SU-DHL-6 (cell line): ENCODE results near the gene SEC61A1.

Experiments
- EZH2phosphoT487 ChIP-seq: fragments of 200-600 bp; sonication (generic), shearing (Covaris generic); conservative IDR thresholded peaks from 2 replicates; pipeline ENCODE4 v1.6.1; 2018; ENCODE audit warnings: mild to moderate bottlenecking, antibody characterized with exemption, low read length, moderate library complexity, mixed read lengths
- TF ChIP-seq, protein P1 (sequence below): fragments of 200-600 bp; sonication (generic); IDR thresholded peaks from one replicate; pipeline ENCODE4 v1.5.1; 2017; ENCODE audit warnings: antibody characterized with exemption, mild to moderate bottlenecking, low read length, moderate library complexity; ENCODE audit not compliant: insufficient read depth, poor library complexity, severe bottlenecking

DNA sequence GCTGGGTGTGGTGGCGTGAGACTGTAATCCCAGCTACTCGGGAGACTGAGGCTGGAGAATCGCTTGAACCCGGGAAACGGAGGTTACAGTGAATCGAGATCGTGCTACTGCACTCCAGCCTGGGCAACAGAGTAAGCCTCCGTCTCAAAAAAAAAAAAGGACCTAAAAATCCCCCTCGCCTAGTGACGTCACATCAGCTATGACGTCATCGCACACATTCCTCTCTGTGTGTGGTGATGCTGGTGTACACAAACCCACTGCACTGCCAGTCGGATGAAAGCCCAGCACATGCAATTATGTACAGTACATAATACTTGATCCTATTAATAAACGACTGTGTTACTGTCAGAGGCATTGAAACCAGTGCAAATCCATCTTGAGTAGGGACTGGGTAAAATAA, 40.2 kb upstream of the SEC61A1 start:
- no peak for TF ChIP-seq EZH2phosphoT487
- TF ChIP-seq, protein P1, sequence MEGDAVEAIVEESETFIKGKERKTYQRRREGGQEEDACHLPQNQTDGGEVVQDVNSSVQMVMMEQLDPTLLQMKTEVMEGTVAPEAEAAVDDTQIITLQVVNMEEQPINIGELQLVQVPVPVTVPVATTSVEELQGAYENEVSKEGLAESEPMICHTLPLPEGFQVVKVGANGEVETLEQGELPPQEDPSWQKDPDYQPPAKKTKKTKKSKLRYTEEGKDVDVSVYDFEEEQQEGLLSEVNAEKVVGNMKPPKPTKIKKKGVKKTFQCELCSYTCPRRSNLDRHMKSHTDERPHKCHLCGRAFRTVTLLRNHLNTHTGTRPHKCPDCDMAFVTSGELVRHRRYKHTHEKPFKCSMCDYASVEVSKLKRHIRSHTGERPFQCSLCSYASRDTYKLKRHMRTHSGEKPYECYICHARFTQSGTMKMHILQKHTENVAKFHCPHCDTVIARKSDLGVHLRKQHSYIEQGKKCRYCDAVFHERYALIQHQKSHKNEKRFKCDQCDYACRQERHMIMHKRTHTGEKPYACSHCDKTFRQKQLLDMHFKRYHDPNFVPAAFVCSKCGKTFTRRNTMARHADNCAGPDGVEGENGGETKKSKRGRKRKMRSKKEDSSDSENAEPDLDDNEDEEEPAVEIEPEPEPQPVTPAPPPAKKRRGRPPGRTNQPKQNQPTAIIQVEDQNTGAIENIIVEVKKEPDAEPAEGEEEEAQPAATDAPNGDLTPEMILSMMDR, result no peak
